PFSK-1 (cell line): ENCODE data around the gene MSL2.

ENCODE experiments used
- FOXP2 ChIP-seq: optimal IDR thresholded peaks from 2 replicates; pipeline ENCODE3; 2011; ENCODE audit warnings: borderline replicate concordance, control low read depth, inconsistent platforms; ENCODE audit not compliant: insufficient read depth; ENCODE audit errors: extremely low read length, extremely low read depth
- POLR2AphosphoS5 ChIP-seq: IDR thresholded peaks from 2 replicates; pipeline ENCODE4 v1.6.1; 2012; ENCODE audit warnings: low read depth, mild to moderate bottlenecking, control low read depth, low read length, moderate library complexity
- SIN3A ChIP-seq: IDR thresholded peaks from 2 replicates; pipeline ENCODE4 v1.6.1; 2012; ENCODE audit warnings: mild to moderate bottlenecking, low read length, moderate library complexity, borderline replicate concordance; ENCODE audit not compliant: insufficient read depth
- TAF1 ChIP-seq: IDR thresholded peaks from 2 replicates; pipeline ENCODE4 v1.6.1; 2012; ENCODE audit warnings: low read length, control low read depth, borderline replicate concordance; ENCODE audit not compliant: insufficient read depth
- TF ChIP-seq, protein P1 (sequence below), 2 experiments: IDR thresholded peaks; 2 replicates each; pipeline versions ENCODE4 v1.6.1 to v1.8.0; 2011 to 2012; ENCODE audit warnings: low read depth in 2 of 2, low read length in 2 of 2, control low read depth in 1 of 2, inconsistent platforms in 1 of 2, mild to moderate bottlenecking in 1 of 2, moderate library complexity in 1 of 2; ENCODE audit not compliant: insufficient read depth in 1 of 2

MSL2 gene

DNA sequence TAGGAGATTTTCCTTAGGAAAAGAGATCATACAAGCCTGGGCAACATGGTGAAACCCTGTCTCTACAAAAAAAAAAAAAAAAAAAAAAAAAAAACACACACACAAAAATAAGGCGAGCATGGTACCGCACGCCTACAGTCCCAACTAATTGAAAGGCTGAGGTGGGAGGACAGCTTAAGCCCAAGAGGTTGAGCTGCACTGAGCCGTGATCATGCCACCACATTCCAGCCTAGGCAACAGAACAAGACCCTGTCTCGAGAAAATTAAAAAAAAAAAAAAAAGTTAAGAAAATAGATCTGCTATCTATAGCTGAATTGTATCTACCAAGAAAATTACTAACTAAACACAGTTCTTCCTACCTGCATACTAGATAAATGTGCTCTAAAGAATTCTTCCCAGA is 7.1 kb downstream of the MSL2 start:
- TF ChIP-seq TAF1 (no peak), POLR2AphosphoS5 (no peak), FOXP2 (no peak), SIN3A (no peak)
- TF ChIP-seq, protein P1, sequence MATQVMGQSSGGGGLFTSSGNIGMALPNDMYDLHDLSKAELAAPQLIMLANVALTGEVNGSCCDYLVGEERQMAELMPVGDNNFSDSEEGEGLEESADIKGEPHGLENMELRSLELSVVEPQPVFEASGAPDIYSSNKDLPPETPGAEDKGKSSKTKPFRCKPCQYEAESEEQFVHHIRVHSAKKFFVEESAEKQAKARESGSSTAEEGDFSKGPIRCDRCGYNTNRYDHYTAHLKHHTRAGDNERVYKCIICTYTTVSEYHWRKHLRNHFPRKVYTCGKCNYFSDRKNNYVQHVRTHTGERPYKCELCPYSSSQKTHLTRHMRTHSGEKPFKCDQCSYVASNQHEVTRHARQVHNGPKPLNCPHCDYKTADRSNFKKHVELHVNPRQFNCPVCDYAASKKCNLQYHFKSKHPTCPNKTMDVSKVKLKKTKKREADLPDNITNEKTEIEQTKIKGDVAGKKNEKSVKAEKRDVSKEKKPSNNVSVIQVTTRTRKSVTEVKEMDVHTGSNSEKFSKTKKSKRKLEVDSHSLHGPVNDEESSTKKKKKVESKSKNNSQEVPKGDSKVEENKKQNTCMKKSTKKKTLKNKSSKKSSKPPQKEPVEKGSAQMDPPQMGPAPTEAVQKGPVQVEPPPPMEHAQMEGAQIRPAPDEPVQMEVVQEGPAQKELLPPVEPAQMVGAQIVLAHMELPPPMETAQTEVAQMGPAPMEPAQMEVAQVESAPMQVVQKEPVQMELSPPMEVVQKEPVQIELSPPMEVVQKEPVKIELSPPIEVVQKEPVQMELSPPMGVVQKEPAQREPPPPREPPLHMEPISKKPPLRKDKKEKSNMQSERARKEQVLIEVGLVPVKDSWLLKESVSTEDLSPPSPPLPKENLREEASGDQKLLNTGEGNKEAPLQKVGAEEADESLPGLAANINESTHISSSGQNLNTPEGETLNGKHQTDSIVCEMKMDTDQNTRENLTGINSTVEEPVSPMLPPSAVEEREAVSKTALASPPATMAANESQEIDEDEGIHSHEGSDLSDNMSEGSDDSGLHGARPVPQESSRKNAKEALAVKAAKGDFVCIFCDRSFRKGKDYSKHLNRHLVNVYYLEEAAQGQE (IDR thresholded peaks at IDR 0.05; ENCODE audit: insufficient read depth in 1 of 2, low read depth in 2 of 2, low read length in 2 of 2), result no peak

DNA sequence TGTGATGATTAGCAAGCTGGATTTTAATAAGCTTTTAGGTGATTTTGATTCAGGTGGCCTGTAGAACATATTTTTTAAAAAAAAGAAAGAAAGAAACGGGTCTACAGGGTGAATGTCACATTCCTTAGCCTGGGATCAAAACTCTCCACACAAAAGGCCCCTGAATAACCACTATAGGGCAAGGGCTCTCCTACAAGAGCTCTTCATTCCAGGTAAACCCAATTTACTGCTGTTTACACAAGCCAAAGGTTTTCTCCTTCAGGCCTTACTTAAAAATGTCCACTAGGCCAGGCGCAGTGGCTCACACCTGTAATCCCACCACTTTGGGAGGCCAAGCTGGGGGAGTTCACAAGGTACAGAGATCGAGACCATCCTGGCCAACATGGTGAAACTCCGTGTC is 8.3 kb downstream of the MSL2 start:
- TF ChIP-seq, protein P1 (IDR thresholded peaks at IDR 0.05; ENCODE audit: insufficient read depth in 1 of 2, low read depth in 2 of 2, low read length in 2 of 2), result no peak
- TF ChIP-seq SIN3A, result no peak
- TF ChIP-seq TAF1, result no peak
- TF ChIP-seq POLR2AphosphoS5, result no peak
- TF ChIP-seq FOXP2, result no peak

DNA sequence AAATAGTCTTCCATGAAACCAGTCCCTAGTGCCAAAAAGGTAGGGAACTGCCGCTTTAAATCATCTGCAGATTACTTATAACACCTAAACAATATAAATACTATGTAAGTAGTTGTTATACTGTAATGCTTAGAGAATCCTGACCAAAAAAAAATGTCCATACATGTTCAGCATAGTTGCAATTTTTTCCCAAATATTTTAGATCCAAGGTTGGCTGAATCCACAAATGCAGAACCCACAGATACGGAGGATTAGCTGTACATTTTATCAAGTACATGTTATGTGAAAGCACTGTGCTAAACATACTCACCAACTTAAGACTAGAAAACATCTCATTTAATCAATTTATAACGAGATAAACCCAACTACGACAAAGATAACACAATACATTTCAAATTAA is 9.3 kb downstream of the MSL2 start:
- TF ChIP-seq POLR2AphosphoS5 (no peak), TAF1 (no peak), FOXP2 (no peak), SIN3A (no peak)
- TF ChIP-seq, protein P1 (IDR thresholded peaks at IDR 0.05; ENCODE audit: insufficient read depth in 1 of 2, low read depth in 2 of 2, low read length in 2 of 2), result no peak

DNA sequence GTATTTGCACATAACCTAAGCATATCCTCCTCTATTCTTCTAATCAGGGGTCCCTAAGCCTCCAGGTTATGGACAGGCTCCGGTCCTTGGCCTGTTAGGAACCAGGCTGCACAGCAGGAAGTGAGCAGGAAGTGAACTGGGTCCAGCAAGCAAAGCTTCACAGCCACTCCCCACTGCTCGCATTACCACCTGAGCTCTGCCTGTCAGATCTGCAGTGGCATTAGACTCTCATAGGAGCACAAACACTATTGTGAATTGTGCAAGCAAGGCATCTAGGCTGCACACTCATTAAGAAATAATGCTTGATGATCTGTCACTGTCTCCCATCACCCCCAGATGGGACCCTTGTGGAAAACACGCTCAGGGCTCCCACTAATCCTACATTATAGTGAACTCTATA is 9.8 kb downstream of the MSL2 start:
- no peak for TF ChIP-seq SIN3A
- TF ChIP-seq POLR2AphosphoS5, result no peak
- no peak for TF ChIP-seq FOXP2

DNA sequence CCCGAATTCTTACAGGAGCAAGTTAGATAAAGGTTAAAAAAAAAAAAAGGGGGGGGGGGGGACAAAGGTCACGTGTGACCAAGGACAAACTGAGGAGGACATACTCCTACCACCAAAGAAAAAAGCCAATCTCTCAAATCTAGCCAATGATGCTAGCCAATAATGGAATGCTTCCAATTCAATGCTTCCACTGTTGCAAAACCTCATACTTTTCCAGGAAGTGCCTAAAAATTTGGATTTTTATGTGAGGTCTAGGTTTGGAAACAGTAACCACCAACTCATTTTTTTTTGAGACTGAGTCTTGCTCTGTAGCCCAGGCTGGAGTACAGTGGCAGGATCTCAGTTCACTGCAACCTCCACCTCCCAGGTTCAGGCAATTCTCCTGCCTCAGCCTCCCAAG is 11.4 kb downstream of the MSL2 start:
- no peak for TF ChIP-seq SIN3A
- TF ChIP-seq, protein P1 (IDR thresholded peaks at IDR 0.05; ENCODE audit: insufficient read depth in 1 of 2, low read depth in 2 of 2, low read length in 2 of 2), result no peak
- no peak for TF ChIP-seq TAF1
- no peak for TF ChIP-seq FOXP2
- TF ChIP-seq POLR2AphosphoS5, result no peak
